ENCODE results near the gene URB1.

DNA sequence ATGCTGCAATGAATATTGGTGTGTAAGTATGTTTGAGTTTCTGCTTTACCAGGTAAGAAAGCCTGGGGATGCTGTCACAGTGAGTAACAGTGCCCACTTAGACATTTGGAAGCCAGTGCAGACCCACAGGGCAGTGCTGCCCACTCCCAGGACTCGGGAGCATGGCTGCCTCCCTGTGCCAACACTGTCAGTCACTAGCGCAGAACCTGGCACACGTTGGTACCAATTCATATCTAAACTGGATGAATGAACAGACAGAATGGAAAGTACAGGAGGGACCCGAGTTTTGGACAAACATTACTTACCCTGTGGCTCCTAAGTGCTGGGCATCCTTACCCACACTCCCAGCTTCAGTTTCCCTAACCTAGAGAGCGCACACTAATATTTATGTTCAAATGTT, 18.1 kb upstream of the URB1 start:
- TF ChIP-seq POLR2A (IDR thresholded peaks at IDR 0.05): no peak
- TF ChIP-seq, protein P1, sequence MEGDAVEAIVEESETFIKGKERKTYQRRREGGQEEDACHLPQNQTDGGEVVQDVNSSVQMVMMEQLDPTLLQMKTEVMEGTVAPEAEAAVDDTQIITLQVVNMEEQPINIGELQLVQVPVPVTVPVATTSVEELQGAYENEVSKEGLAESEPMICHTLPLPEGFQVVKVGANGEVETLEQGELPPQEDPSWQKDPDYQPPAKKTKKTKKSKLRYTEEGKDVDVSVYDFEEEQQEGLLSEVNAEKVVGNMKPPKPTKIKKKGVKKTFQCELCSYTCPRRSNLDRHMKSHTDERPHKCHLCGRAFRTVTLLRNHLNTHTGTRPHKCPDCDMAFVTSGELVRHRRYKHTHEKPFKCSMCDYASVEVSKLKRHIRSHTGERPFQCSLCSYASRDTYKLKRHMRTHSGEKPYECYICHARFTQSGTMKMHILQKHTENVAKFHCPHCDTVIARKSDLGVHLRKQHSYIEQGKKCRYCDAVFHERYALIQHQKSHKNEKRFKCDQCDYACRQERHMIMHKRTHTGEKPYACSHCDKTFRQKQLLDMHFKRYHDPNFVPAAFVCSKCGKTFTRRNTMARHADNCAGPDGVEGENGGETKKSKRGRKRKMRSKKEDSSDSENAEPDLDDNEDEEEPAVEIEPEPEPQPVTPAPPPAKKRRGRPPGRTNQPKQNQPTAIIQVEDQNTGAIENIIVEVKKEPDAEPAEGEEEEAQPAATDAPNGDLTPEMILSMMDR (IDR thresholded peaks at IDR 0.05): no peak
